ENCODE measurements around the gene DEPP1. TPM values are rescaled to one million over a fixed set of nuclear protein-coding genes. Genes with fewer than 3 reads are reported as not detected.
A peak's percentile ranks its signal among the peaks of the same experiment; 100 is the strongest.

The DEPP1 gene
- total and polyA plus RNA-seq, 2 experiments from 2014 or later, result 0.37 to 1.3 TPM

GRCh38 chr10:44966129-44966815 is 12.3 kb downstream of the DEPP1 start:
- H3K4me1 ChIP-seq (ENCODE audit: insufficient read depth), result peaks cover 39% of the 10 kb centered on the region
- H4K20me1 ChIP-seq (replicated peaks; ENCODE audit: insufficient read depth), result no peaks in the 10 kb centered on the region
- H3K27me3 Mint-ChIP-seq (ENCODE audit: insufficient read depth, low read depth, poor library complexity), result peaks cover 28% of the 10 kb centered on the region
- H3F3A ChIP-seq (replicated peaks; ENCODE audit: low read depth), result peaks cover 6% of the 10 kb centered on the region; the same call in 1 of the 2 replicates
- DNase-seq (ENCODE audit: low spot score) (no peak), ATAC-seq (no peak)
- no peak overlapping the region for H2AFZ ChIP-seq
- H3K4me2 ChIP-seq, result 0 out of 2 replicates have a peak overlapping the region, but pooled peaks have one; percentile 71
- H3K79me2 ChIP-seq (replicated peaks; ENCODE audit: insufficient read depth), result no peaks in the 10 kb centered on the region; the same call in 1 of the 2 replicates
- no peak overlapping the region; the same call in 1 of the 2 replicates for H3K27ac Mint-ChIP-seq
- H3K27me3 ChIP-seq (ENCODE audit: insufficient read depth), result no peaks in the 10 kb centered on the region
- H3K4me1 Mint-ChIP-seq, result peaks cover 64% of the 10 kb centered on the region
- no peaks in the 10 kb centered on the region for H3K36me3 ChIP-seq (ENCODE audit: insufficient read depth)
- H3K27ac ChIP-seq (ENCODE audit: low read depth), result no peak overlapping the region
- peaks cover 9% of the 10 kb centered on the region; the same call in 1 of the 2 replicates for H3K9me2 ChIP-seq (ENCODE audit: insufficient read depth)
- peaks cover 12% of the 10 kb centered on the region for H3K36me3 Mint-ChIP-seq (ENCODE audit: low read depth)
- TF ChIP-seq REST (IDR thresholded peaks at IDR 0.05; ENCODE audit: unreplicated experiment) (no peak), ZNF462 (CRISPR knock-in tag; IDR thresholded peaks at IDR 0.05) (no peak), STAT1 (IDR thresholded peaks at IDR 0.05; ENCODE audit: unreplicated experiment) (no peak), EZH2 (IDR thresholded peaks at IDR 0.05; ENCODE audit: low read depth, unreplicated experiment) (no peak), ETS1 (IDR thresholded peaks at IDR 0.05) (no peak), NANOG (IDR thresholded peaks at IDR 0.05; ENCODE audit: borderline replicate concordance) (no peak), JUNB (IDR thresholded peaks at IDR 0.05; ENCODE audit: unreplicated experiment) (no peak), CTCF (conservative IDR thresholded peaks at IDR 0.05; ENCODE audit: low read depth in 2 of 2) (no peak), CREB1 (CRISPR knock-in tag; IDR thresholded peaks at IDR 0.05; ENCODE audit: low read depth) (no peak)
- no peaks in the 10 kb centered on the region; the same call in 2 of the 3 replicates for H3K9me3 Mint-ChIP-seq
- no peak overlapping the region for H3K4me3 ChIP-seq
- H3K4me3 Mint-ChIP-seq, result no peak overlapping the region; the same call in 2 of the 3 replicates
